Right renal cortex interstitium (tissue), 3 donors: ENCODE results near the gene FCRL5. TPM values are rescaled to one million over a fixed set of nuclear protein-coding genes. Genes with fewer than 3 reads are reported as not detected.
A peak's percentile ranks its signal among the peaks of the same experiment; 100 is the strongest.
"Not testable (repeated sequence)": the region's sequence is repeated elsewhere in the genome, so short reads cannot be mapped to it uniquely, and the experiment has no call there.

ENCODE experiments used
- DNase-seq, 3 donors: peaks; one replicate each; pipeline ENCODE4 v3.0.0-alpha.2; 2013; ENCODE audit warnings: low read depth in 3 of 3, low spot score in 2 of 3
- polyA plus RNA-seq, 3 donors: library from polyadenylated mRNA; unstranded; fragments of 120-200 nt; gene quantifications; one replicate each; pipeline ENCODE4 v1.2.1, GENCODE V29; 2013; ENCODE audit not compliant: insufficient read length in 3 of 3

Gene FCRL5
- polyA plus RNA-seq, result under 1 TPM; 0.04 to 0.10 (median 0.04) TPM

DNA sequence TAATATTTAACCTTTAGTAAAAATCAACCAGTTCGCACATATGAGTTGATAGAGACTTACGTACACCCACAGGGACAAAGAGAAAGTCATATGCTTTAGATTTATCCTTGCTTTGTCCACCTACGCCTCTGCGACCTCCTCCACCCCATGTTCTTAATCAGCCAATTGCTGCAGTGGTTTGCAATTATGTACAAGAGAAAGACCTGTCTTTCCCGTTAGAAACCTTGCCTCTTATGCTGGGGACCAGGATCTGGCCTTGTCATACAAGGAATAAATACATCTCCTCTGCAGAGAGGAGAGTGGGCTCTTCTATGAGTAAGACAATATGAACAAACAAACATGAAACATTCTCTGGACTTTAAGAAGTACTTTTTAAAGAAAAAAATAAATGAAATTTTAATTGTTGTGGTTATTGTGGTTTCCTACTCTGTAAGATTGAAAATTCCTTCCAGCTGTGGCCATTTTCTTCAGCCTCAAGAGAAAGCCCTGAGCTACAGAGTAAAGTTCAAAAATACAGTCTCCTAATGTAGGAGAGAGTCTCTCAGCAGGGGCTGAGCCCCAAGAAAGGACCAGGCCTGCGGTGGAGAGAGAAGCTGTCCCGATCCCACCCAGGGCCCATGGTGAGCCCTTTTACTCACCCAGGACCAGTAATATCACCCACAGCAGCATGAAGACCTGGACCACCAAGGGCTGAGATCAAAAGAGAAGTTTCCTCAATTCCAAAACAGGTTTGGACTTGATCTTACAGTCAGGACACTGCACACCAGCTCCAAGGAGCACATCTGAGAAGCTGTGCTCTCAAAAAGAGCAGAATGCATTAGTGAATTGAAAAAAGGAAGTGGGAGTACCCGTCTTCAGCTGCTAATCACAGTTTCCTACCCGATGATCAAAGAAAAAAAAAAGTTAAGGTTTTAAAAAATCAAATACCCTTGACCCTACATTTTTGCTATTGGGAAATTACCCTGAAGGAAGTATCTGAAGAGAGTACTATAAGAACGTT is at the start of gene FCRL5:
TSS of gene FCRL5 (minus strand) at position 822 of the 1,000 bp plus-strand sequence. CDS start at position 669, 153 bp downstream.
- DNase-seq, result no peak

DNA sequence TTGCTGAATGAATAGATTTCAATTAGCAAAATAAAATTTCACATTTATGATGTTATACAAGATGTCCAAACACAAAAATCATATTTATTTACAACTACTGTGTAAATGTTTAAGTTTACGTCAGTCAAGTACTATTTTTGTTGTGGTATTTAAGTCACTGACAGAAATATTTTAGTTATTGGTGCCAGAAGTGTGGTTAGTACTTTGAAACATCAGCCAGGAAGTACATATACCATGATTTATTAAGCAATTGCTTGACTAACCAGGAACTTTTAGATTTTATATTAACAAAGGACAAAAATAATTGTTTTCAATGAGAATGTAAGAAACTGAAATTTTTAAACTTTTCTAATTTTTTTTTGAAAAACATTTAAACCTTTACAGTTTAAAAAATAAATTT is 47.9 kb upstream of the FCRL5 start:
- DNase-seq, result no peak

DNA sequence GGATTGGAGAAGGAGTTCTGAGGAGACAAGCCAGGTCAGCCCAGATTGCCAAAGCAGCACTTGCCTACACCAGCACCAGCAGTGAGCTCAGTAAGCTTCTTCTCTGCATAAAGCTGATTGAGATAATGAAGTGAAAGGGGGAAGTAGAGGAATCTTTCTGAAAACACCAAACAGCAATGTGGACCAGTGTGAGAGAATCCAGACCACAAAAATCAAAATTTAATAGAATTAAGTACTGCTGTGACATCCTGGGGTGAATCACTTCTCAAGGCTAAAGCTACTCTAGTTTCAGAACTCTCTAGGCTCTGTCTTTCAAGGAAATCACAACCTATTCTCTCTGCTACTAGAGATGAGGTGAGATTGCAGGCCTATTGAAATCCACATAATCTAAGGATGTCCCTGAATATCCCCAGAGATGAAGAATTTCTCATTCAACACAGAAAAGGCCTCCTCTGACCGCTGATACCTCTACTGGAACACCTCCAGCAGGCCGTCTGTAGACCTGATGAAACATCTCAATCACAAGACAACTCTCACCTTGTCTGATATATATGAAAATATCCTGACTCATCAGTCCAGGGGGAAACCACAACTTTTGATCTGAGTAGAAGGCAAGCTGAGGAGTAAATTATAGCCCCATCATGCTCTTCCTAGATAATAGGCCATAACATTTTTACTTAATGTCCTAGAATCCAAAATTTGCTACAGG is 45.8 kb upstream of the FCRL5 start, which contains the start of gene FCRL4:
TSS of gene FCRL4 (minus strand) at position 127 of the 709 bp plus-strand sequence. CDS start 141 bp downstream, outside the sequence.
- no peak for DNase-seq

DNA sequence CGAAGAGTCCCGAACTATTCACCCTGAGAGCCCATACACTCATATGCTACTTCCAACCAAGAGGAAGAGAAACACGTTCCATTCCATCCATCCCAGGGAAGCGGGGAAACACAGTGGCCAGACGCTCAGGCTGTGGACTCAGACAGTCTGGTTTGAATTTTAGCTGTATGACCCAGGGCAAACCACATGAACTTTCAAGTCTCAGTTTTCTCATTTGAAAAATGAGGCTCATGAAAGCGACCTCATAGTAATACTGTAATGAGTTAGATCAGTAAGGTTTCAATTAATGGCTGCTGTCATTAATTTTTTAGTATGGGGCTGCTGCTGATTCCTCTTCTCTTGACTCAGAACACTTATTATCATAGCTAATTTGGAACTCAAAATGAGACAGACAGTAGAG is 44.1 kb upstream of the FCRL5 start:
- no peak for DNase-seq

DNA sequence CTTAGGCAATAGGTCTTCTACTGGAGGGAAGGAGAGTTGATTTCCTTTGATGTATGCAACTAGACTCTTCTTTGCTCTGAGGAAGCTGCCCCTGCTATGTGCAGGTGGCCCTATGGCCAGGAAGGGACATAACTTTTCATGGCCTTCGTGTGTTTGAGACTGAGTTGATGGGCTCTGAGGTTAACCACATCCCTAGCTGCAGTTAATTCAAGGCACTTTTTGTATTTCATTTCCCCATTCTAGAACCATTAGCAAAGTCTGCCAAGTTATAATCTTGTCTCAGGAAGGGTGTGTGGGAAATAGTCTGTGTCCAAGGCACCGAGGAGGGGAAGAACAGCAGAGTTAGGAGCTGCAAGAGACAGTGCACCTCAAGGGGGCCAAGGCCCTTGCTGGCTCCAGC is 43.0 kb upstream of the FCRL5 start:
- no peak for DNase-seq

DNA sequence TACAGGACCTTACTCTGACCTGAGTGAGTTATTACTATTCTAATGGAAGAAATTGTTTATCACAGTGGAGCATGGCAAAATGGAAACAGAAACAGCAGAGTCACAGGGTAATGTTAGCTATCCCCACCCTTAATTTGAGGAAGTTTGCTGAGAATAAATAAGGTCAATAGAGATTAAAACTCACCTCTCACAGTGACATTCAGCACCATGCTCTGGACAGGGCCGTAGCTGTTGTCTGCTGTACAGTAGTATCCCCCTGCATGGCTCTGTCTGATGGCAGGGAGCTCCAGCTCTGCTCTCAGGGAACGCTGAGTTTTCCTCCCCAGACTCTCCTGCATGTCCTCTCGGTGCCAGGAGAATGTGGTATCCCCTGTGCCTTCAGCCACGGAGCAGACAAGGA is 33.7 kb upstream of the FCRL5 start:
- peak in 1 of 3 donors; percentile 4 for DNase-seq

DNA sequence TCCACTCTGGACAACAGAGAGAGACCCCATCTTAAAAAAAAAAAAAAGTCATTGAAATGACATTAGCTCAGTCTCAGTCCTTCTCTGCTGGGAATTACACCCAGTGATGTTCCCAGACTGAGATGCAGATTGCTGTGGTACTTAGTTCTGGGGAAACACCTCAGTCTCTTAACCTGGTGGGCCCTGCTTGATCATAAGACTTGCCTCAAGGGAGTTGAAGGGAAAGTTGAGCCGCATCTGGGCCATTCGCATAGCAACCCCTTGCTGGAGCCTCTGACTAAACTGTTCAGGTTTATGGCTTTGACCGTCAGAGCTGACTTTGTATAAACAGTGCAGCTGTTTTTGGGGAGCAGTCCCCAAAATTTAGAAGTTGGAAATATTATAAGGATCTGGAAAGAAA is 32.2 kb upstream of the FCRL5 start:
- no peak for DNase-seq

DNA sequence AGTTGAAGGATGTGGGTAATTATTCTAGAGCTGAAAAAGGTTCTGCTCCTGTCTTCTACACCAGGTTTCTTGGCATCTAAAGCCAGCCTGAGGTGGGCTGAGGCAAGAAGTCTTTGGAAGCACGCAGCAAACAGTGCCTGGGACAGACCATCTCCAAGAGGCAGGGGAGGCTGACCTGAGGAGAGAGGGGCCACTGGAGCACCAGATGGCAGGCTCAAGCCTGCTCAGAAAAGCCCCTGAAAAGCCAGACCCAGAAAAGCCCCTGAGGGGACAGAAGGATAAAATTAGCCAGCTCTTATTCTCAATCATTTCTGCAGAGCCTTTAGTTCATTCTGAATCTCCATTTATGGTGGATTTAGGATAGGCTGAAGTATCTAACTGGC is 28.5 kb upstream of the FCRL5 start:
- DNase-seq, result no peak

DNA sequence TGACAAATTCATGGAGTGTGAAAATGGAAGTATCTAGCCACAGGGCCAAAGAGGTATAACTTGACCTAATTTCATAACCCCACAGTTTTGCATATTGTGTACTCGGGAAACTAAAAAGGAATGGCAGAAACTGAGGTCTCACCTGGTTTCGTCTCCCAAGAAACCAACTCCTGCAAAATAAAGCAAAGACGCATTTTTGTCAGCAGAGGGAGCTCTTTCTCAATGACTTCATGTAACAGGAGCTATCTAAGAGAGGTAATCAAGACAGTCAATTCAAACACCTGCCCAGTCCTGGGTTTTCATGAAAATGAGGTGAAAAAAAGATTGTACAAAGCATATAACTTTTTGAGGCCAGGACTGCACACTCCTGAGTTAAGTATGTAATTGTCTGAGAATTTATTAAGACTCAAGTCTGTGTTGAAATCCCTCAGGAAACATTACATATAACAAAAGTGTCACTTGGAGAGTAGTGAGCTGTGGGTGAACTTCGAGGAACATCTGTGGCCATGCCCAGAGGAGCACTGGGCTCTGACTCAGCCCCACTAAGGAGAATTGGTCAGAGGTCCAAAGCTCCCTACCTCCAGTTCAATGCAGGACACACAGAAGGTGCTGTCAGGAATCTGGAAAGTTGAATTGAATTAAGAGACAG is 28.0 kb upstream of the FCRL5 start:
- DNase-seq, result peak; percentile 31 to 66 (median 38)

DNA sequence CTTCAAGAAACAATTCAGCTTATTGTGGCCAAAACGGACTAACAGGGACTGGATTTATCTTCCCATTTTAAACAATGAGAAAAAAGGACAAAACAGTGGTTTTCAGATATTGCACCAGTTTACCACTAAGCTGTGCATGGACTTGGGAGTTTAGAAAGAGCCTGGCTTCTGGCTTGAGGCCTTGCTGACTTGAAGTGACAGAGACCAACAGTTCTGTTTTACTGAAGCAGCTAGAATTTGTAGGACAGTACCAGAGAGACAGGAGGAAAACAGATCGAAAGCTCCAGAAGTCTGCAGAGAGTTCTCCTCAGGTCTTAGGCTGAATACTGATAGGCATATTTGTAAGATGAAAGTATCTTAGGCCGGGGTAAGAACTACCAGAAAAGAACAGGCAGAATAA is 25.1 kb upstream of the FCRL5 start:
- DNase-seq, result no peak

DNA sequence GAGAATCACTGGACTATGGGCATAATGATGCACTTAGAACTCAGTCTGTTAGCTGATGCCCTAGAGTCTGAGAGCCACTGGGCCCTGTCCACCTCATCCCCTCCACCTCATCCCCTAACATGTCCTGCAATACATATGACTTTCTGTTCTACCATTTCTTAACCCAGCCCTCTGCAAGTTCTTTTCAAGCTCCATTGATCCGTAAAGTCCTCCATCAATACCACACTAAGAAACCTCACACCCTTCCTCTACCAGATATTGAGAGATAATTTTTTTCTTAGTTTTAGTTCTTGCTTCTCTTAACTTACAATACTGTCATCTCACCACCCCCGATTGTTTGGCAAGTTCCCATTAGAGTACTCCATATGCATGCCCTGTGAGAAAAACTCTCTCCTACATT is 23.4 kb upstream of the FCRL5 start:
- no peak for DNase-seq

DNA sequence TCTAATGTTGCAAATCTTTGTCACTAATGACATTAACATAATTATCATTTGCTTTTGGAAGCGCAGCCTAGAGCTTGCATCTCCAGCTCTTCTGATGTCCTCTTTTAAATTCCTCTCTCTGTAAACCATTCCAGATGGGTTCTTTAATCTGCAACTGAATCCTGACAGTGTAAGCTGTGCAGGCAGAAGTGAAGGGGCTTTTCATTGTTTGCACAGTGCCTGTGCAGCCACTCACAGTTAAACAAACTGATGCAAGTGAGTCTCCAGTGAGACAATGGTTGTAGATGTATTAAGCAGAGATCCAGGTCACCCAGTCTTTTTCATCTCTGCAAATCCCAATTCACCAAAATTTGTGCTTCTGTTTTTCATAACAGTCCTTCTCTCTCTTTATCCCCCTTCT is 22.5 kb upstream of the FCRL5 start:
- DNase-seq, result no peak

DNA sequence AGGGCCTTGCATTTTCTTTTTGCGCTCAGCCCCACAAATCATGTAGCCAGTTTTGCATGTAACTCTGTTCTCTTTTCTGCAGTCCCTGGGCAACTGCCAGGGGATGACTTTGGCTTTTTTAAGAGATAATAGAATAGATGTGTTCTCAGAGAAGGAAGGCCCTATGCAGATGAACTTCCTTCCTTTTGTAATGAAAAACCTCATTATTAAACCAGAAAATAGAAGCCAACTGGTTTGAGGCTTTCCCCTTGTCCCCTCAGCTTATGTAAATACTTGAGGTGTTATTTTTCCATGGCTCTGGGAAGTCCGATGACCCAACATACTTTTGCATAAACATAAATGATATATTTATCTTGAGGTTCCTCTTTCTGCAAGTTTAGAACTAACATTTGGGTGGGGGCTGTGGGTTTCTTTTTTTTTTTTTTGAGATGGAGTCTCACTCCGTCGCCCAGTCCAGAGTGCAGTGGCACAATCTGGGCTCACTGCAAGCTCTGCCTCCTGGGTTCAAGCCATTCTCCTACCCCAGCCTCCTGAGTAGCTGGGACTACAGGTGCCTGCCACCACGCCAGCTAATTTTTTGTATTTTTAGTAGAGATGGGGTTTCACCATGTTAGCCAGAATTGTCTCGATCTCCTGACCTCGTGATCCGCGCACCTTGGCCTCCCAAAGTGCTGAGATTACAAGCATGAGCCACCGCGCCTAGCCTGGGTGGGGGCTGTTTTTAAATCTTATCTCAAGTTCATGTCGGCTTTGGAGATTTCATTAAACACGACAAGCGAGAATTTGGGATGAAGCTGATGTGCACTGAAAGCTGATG is 14.4 kb upstream of the FCRL5 start:
- no peak for DNase-seq

DNA sequence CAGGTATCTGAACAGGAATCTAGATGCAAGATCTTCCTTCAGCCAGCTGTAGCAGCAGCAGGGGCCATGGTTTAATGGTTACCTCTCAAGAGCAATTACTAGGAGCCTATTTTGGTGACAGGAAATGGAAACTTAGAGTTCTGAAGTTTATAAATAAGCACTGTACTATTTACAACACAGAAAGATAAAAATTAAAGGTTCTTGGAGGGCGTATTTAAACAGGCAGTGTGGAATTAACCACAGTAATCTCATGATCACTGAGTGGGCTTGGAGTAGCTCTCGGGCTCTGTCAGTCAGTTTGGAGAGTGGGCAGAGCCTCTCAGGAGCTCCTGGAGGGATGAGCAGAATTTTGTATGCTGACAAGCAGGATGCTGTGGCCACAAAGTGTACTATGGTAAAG is 10.2 kb upstream of the FCRL5 start:
- DNase-seq, result no peak

DNA sequence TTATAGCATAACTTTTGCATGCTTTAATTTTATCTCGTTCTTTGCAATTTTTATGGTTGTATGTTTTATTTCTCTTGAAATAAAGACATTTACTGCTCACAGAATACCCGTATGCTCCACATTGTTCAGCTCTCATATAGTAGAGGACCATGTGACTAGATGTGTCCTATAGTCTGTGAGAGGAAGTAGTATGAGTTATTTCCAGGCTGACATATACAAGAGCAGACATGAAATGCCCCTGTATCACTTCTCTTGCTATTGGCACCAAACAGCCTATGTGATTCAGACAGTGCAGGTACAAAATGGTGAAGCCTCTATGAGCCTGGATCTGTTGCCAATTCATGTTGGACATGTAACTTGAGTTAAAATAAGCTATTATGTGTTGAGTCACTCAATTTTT is 5.8 kb upstream of the FCRL5 start:
- DNase-seq, result no peak

DNA sequence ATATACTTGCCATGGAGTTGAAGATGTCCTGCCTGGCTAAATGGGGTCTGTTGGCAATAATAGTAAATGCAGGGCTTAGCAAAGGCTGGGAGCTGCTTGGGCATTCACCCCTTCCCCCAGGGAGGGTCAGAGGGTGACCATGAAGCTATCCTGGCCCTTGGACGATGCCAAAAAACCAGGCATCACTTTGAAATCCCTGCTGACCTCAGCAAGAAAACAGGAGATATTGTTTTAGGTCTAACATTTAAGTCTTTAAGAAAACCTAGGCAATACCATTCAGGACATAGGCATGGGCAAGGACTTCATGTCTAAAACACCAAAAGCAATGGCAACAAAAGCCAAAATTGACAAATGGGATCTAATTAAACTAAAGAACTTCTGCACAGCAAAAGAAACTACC is 4.2 kb downstream of the FCRL5 start:
- DNase-seq, result not testable (repeated sequence)

DNA sequence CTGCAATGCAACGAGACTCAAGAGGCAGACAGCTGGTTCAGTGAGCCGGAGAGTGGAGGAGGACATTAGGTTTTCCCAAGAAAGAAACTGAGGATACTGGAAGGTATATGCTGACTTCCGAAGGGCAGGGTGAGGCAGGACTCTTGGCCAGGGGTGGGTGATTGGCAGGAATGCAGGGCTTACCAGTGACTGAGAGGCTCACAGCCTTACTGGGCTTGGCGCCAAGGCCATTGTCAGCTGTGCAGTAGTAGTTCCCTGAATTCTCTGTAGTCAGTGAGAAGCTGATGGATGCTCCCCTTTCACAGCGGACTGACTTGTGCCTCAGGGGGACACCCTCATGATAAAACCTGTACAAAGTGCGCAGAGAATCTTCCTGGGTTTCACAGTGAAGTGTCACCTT is 9.6 kb downstream of the FCRL5 start:
- peak in 1 of 3 donors; percentile 3 for DNase-seq

DNA sequence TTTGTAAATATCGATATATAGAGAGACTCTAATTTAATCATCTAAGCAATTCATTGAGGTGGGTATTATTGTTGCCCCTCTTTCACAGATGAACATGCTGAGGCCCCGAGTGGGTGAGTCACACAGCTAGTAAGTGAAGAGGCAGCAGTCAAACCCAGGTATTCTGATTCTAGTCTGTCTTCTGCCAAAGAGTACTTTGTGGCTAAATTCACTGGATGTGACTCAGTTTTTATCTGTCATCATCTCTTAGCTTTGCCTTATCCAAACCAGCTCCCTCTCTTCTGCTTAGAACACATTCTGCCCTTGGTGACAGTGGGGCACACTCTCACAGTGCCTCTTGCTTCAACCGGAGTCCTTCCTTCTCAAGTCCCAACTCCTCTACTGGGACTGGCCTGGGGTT is 11.5 kb downstream of the FCRL5 start:
- DNase-seq, result no peak

DNA sequence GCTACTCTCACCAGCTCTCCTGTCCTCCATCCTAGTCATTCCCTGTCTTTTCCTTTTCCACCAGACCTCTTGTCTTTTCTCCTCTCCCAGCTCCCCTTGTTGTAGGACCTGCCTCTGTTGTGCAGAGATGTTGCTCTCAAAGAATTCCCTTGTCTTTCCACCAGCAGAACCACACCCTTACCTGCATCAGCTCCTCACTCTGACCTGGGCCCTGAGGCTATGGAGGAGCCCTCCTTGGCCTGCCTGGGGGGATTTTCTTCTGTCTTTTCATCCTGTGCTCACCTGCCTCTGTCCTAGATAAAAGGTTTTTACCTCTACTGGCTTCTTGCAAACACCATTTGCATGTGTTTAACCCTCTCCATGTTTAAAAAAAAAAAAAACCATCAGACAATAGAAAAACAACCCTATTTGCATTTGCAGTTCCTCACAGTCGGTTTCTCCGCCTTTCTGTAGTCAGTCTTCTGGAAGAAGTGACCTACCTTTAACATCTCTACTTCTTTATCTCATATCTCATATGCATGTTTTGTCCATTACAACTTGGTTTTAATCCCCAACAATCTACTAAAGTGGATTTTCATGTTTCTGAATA is 12.1 kb downstream of the FCRL5 start:
- no peak for DNase-seq

DNA sequence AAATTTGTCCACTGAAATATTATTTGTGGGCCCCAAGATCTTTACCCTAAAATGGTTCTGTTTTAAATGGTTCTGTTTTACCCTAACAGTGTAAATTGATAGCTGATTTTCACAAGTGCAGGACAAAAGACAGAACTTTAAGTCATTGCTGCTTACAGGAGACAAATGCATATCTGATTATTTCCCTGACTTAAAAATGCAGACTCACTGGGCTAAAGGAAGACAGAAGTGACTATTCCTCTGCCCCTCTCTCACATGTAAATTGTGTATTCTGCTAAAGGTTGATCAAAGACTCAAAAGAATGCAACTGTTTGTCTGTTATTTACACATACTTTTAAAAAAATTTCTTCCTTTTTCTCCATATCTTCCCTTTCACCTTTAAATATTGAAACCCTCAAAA is 12.7 kb downstream of the FCRL5 start:
- no peak for DNase-seq
